Stromal cell of bone marrow (primary cell): ENCODE results near the gene HMX3.
"Not testable (repeated sequence)": the region's sequence is repeated elsewhere in the genome, so short reads cannot be mapped to it uniquely, and the experiment has no call there.

Experiments
- DNase-seq: peaks from one replicate; pipeline ENCODE4 v3.0.0-alpha.2; 2012; ENCODE audit warnings: low read depth

HMX3 gene

GRCh38 chr10:123175389-123176387 is 39.9 kb downstream of the HMX3 start:
- DNase-seq: no peak

- DNase-seq: not testable (repeated sequence)
Measured at GRCh38 chr10:123178390-123178789, 42.6 kb downstream of the HMX3 start.

DNA sequence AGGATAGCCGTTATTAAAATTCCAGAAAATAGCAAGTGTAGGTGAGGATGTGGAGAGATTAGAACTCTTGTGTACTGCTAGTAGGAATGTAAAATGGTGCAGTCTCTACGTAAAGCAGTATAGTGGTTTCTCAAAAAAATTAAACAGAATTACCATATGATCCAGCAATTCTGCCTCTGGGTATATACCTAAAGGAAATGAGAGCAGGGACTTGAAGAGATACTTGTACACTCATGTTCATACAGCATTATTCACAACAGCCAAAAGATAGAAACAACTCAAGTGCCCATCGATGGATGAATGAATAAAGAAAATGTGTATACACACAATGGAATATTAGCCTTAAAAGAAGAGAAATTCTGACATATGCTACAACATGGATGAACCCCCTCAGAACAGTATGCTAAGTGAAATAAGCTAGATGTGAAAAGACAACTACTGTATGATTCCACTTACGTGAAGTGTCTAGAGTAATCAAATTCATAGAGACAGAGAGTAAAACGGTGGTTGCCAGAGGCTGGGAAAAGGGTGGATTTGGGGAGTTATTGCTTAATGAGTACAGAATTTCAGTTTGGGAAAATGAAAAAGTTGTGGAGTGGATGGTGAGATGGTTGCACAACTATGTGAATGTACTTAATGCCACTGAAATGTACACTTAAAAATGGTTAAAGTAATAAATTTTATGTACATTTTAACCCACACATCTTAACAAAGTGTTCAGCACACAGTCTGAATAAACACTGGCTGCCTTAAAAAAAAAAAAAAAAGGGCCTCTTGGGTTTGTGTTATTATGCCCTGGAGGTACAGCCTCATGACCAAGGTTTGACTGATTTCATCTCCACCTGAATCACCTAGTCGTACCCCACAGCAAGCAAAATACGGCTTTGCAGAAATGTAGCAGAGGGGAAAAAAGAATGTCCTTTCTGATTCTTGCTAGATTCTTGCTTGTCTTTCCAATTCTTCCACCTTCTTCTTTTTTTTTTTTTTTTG is 44.6 kb downstream of the HMX3 start:
- DNase-seq: no peak

DNA sequence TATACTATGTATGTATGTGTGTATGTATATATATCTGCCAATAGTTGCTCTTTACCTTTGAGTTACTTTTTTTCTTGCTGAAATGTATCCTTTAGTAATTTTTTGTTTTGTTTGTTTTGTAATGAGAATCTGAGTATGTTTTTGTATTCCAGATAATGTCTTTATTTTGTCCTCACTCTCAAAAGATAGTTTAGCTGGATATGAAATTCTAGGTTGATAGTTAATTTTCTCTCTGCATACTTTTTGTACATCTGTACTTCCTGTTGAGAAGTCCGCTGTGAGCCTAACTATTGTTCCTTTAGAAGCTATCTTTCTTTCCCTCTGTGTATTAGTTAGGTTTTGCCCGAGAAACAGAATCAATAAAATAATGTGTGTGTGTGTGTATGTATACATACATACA is 48.0 kb downstream of the HMX3 start:
- DNase-seq: no peak

DNA sequence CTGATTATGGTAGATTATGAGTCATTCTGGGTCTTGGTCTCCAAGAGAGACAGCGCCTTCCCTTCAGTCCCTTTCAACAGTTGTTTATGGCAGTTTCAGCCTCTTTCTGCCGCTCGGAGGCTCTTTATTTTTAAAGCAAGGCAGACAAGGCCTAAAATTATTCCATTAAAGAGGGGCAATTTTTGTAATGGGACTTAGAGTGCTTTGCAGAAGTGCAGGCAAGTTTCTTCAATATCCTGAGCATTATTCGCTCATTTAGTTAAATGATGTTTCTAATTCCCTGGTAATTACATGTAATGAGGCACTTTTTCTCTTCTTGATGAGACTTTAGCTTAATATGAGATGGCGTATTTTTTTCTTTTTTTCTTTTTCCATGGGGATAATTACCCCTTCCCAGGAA is 52.0 kb downstream of the HMX3 start:
- DNase-seq: no peak
